Endodermal cell (in vitro differentiated cells): ENCODE data around the gene GARNL3. TPM values are rescaled to one million over a fixed set of nuclear protein-coding genes. Genes with fewer than 3 reads are reported as not detected.
A peak's percentile ranks its signal among the peaks of the same experiment; 100 is the strongest.

Experiments used
- DNase-seq: peaks from one replicate; pipeline ENCODE4 v3.0.0-alpha.2; 2017
- H3K27ac ChIP-seq: 2 replicates; pipeline ENCODE4 v1.5.1; 2013; ENCODE audit warnings: mild to moderate bottlenecking, low read depth, low read length, moderate library complexity
- H3K27me3 ChIP-seq: 2 replicates; pipeline ENCODE4 v1.6.1; 2013; ENCODE audit warnings: mild to moderate bottlenecking, low read length, moderate library complexity; ENCODE audit not compliant: insufficient read depth, control insufficient read depth, poor library complexity, severe bottlenecking
- H3K36me3 ChIP-seq: 2 replicates; pipeline ENCODE4 v1.7.0; 2013; ENCODE audit warnings: mild to moderate bottlenecking, low read length, moderate library complexity; ENCODE audit not compliant: control insufficient read depth, insufficient read depth
- H3K4me1 ChIP-seq: one replicate; pipeline ENCODE4 v1.7.0; 2013; ENCODE audit warnings: low read length; ENCODE audit not compliant: control insufficient read depth, insufficient read depth
- H3K4me3 ChIP-seq: 2 replicates; pipeline ENCODE4 v1.5.1; 2013; ENCODE audit warnings: mild to moderate bottlenecking, low read length, moderate library complexity
- H3K9ac ChIP-seq: 2 replicates; pipeline ENCODE4 v1.6.1; 2013; ENCODE audit warnings: mild to moderate bottlenecking, low read length, moderate library complexity; ENCODE audit not compliant: poor library complexity, severe bottlenecking; ENCODE audit errors: extremely low read depth
- H3K9me3 ChIP-seq: 2 replicates; pipeline ENCODE4 v1.6.1; 2013; ENCODE audit warnings: mild to moderate bottlenecking, low read length, moderate library complexity; ENCODE audit not compliant: control insufficient read depth
- H3K27ac Mint-ChIP-seq: 2 replicates; pipeline ENCODE4 v1.8.0; 2020; ENCODE audit warnings: mixed read lengths
- H3K27me3 Mint-ChIP-seq: 2 replicates; pipeline ENCODE4 v1.8.0; 2021; ENCODE audit warnings: mild to moderate bottlenecking, mixed read lengths; ENCODE audit not compliant: insufficient read depth
- H3K36me3 Mint-ChIP-seq: 2 replicates; pipeline ENCODE4 v1.8.0; 2020; ENCODE audit warnings: low read depth, mixed read lengths
- H3K4me1 Mint-ChIP-seq: 2 replicates; pipeline ENCODE4 v1.8.0; 2020; ENCODE audit warnings: mixed read lengths
- H3K4me3 Mint-ChIP-seq: 2 replicates; pipeline ENCODE4 v1.8.0; 2020; ENCODE audit warnings: mild to moderate bottlenecking, moderate library complexity, mixed read lengths
- H3K9me3 Mint-ChIP-seq: 2 replicates; pipeline ENCODE4 v1.8.0; 2020; ENCODE audit warnings: mild to moderate bottlenecking, mixed read lengths
- CTCF ChIP-seq: fragments of 200-600 bp; sonication (generic); conservative IDR thresholded peaks from 2 replicates; pipeline ENCODE4 v1.5.0; 2021; ENCODE audit warnings: antibody characterized with exemption, mild to moderate bottlenecking
- WGBS, 2 experiments: methylation state at CpG; one replicate each; pipeline versions ENCODE4 v1.1.5 to v1.1.7; 2013; ENCODE audit warnings: missing lambda C conversion rate in 2 of 2, mixed read lengths in 1 of 2; ENCODE audit not compliant: insufficient coverage in 1 of 2, insufficient read length in 1 of 2; 5-methylcytosine and 5-hydroxymethylcytosine counted together
- total RNA-seq, 2 donors: library from RNA; stranded (reverse); fragmentation: NEBNext Ultra II Directional in 1 of 2; extraction: Animal tissue kit (Norgen Biotek cat#: 25700) in 1 of 2; gene quantifications; 2 replicates in 1 of 2; 3 replicates in 1 of 2; pipeline ENCODE4 v1.2.1, GENCODE V29; 2021

The GARNL3 gene
- total RNA-seq, 2 donors from 2014 or later, result 7.2 to 12.8 TPM

- peaks cover 6% of the 10 kb centered on the region for H3K4me1 Mint-ChIP-seq
- Histone ChIP-seq H3K4me1 (no peaks in the 10 kb centered on the region), H3K9ac (no peak overlapping the region), H3K27ac (no peak overlapping the region), H3K36me3 (peaks cover 37% of the 10 kb centered on the region), H3K9me3 (no peaks in the 10 kb centered on the region), H3K27me3 (no peaks in the 10 kb centered on the region), H3K4me3 (no peak overlapping the region)
- no peak overlapping the region for H3K4me3 Mint-ChIP-seq
- peaks cover 51% of the 10 kb centered on the region for H3K36me3 Mint-ChIP-seq
- no peak for TF ChIP-seq CTCF
- H3K27ac Mint-ChIP-seq, result no peak overlapping the region
- no peaks in the 10 kb centered on the region for H3K27me3 Mint-ChIP-seq
- WGBS, 2 experiments, result 86 to 93% methylated on average over 1 to 3 of the region's 3 CpGs
- no peak for DNase-seq
- H3K9me3 Mint-ChIP-seq, result no peaks in the 10 kb centered on the region
Measured at GRCh38 chr9:127428348-127428747, 163.8 kb downstream of the GARNL3 start.

GRCh38 chr9:127430415-127430814 is 165.8 kb downstream of the GARNL3 start:
- peaks cover under 1% of the 10 kb centered on the region for H3K4me1 Mint-ChIP-seq
- no peaks in the 10 kb centered on the region for H3K9me3 Mint-ChIP-seq
- DNase-seq, result no peak
- no peak overlapping the region for H3K4me3 Mint-ChIP-seq
- H3K27me3 ChIP-seq, result no peaks in the 10 kb centered on the region
- no peak overlapping the region for H3K27ac Mint-ChIP-seq
- no peak overlapping the region for H3K27ac ChIP-seq
- TF ChIP-seq CTCF, result no peak
- H3K36me3 Mint-ChIP-seq, result peaks cover 70% of the 10 kb centered on the region
- WGBS, 2 experiments, result 95 to 97% methylated on average over 8 of the region's 8 CpGs
- H3K9ac ChIP-seq, result no peak overlapping the region
- no peaks in the 10 kb centered on the region for H3K27me3 Mint-ChIP-seq
- no peak overlapping the region for H3K4me3 ChIP-seq
- H3K36me3 ChIP-seq, result peaks cover 57% of the 10 kb centered on the region
- no peaks in the 10 kb centered on the region for H3K9me3 ChIP-seq
- no peaks in the 10 kb centered on the region for H3K4me1 ChIP-seq

- no peak overlapping the region for H3K9ac ChIP-seq
- TF ChIP-seq CTCF, result peak; percentile 59
- Mint-ChIP-seq H3K4me3 (no peak overlapping the region), H3K36me3 (peaks cover 85% of the 10 kb centered on the region), H3K27ac (peak overlapping the region; percentile 4), H3K4me1 (no peaks in the 10 kb centered on the region), H3K27me3 (no peaks in the 10 kb centered on the region), H3K9me3 (peaks cover 6% of the 10 kb centered on the region)
- no peak overlapping the region for H3K27ac ChIP-seq
- no peaks in the 10 kb centered on the region for H3K9me3 ChIP-seq
- 88 to 90% methylated on average over 11 to 12 of the region's 12 CpGs for WGBS, 2 experiments
- no peaks in the 10 kb centered on the region for H3K4me1 ChIP-seq
- peaks cover 74% of the 10 kb centered on the region for H3K36me3 ChIP-seq
- peak; percentile 55 for DNase-seq
- no peaks in the 10 kb centered on the region for H3K27me3 ChIP-seq
- H3K4me3 ChIP-seq, result no peak overlapping the region
Measured at GRCh38 chr9:127437497-127438264, 173.1 kb downstream of the GARNL3 start.
